AG10803 (cell line): ENCODE results near the gene C5.
A peak's percentile ranks its signal among the peaks of the same experiment; 100 is the strongest.

Source experiments
- DNase-seq: peaks from one replicate; pipeline ENCODE4 v3.0.0; 2010; ENCODE audit warnings: low read depth
- H3K4me3 ChIP-seq: 2 replicates; pipeline ENCODE4 v1.5.1; 2011; ENCODE audit warnings: mild to moderate bottlenecking, low read length, control low read depth
- TF ChIP-seq, protein P1 (sequence below): conservative IDR thresholded peaks from 2 replicates; pipeline ENCODE4 v1.5.1; 2011; ENCODE audit warnings: mild to moderate bottlenecking, low read length, control low read depth, inconsistent platforms

C5 gene

DNA sequence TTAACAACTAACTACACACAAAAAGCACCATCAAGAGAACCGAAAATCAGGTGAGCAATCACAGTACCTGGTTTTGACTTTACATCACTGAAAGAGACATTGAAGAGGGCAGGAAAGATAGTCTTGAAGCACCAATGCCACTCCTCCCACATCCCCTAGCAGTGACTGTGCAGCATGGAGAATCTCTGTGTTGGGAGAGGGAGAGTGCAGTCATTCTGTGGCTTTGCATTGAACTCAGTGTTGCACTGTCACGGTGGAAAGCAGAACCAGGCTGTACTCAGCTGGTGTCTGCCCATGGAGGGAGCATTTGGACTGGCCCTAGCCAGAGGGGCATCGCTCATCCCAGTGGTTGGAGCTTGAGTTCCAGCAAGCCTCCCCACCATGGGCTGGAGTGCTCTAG lies 40.4 kb downstream of the C5 start:
- TF ChIP-seq, protein P1, sequence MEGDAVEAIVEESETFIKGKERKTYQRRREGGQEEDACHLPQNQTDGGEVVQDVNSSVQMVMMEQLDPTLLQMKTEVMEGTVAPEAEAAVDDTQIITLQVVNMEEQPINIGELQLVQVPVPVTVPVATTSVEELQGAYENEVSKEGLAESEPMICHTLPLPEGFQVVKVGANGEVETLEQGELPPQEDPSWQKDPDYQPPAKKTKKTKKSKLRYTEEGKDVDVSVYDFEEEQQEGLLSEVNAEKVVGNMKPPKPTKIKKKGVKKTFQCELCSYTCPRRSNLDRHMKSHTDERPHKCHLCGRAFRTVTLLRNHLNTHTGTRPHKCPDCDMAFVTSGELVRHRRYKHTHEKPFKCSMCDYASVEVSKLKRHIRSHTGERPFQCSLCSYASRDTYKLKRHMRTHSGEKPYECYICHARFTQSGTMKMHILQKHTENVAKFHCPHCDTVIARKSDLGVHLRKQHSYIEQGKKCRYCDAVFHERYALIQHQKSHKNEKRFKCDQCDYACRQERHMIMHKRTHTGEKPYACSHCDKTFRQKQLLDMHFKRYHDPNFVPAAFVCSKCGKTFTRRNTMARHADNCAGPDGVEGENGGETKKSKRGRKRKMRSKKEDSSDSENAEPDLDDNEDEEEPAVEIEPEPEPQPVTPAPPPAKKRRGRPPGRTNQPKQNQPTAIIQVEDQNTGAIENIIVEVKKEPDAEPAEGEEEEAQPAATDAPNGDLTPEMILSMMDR: no peak
- H3K4me3 ChIP-seq: no peak overlapping the region
- no peak for DNase-seq

DNA sequence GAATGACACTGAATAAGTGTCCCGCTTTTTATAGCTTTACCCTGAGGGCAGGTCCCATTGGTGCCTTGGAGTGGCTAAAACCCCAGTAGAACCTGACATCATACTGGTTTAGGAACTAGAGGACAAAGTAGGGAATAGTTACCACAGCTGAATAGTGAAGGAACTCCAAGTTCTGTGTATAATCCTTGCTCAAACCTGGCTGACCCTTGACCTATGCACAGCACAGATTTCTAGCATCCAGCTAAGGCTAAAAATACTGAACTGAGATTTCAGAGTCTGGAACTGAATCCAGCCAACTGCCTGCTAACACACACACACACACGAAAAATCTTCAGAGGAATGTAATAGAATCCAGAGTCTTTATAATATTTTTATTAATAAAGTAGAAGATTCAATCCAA lies 50.8 kb downstream of the C5 start:
- DNase-seq: no peak
- H3K4me3 ChIP-seq: no peak overlapping the region
- TF ChIP-seq, protein P1: no peak

DNA sequence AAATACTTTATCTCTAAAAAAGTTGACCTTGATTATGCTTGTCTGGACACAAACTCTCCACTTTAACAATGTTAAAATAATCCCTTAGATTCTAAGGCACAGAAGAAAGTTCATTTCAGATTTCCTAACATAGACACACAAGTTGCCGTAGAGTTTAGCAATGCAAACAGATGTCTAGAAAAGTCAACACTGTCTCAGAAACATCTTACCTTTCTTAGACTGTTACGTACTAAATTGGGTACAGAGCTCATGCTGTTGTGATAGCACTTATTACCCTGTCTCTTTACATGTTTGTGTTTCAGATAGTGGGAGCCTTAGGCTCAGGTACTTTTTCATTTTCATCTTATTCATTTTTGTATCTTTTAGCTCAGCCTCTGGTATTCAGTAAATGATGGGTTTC lies 52.0 kb downstream of the C5 start:
- TF ChIP-seq, protein P1: no peak
- no peak for DNase-seq
- H3K4me3 ChIP-seq: no peak overlapping the region

DNA sequence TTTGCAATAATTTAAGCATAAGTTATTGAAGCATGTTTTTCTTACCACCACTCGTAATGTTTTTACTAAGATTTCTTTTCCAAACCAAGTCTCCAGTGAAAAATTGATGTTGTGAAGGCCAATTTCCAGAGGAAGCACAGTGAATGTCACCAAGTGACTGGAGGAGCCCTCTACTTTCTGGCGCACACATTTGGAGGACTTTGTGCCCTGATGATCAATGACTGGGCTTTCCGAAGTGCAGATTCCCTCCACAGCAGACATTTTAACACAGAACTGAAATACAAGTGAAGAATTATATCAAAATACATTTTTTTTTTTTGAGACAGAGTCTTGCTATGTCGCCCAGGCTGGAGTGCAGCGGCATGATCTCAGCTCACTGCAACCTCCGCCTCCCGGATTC lies 52.6 kb downstream of the C5 start:
- DNase-seq: no peak
- TF ChIP-seq, protein P1: no peak
- H3K4me3 ChIP-seq: no peak overlapping the region

DNA sequence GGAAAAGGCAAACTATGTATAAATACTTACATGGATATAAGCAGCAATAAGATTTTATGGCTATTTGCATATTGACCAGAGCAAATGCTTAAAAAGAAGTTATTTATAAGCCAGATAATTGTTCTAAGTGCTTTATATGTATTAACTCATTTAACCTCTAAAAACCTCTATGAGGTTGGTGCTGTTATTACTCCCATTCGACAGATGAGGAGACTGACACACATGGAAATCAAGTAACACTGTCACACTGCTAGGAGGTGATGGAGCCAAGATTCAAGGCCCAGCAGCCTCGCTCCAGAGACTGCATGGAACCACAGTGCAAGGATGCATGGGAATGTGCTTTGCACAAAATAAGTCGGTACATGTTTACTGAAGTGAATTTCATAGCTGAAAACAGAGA lies 53.7 kb downstream of the C5 start:
- no peak for DNase-seq
- TF ChIP-seq, protein P1: no peak
- H3K4me3 ChIP-seq: no peak overlapping the region

DNA sequence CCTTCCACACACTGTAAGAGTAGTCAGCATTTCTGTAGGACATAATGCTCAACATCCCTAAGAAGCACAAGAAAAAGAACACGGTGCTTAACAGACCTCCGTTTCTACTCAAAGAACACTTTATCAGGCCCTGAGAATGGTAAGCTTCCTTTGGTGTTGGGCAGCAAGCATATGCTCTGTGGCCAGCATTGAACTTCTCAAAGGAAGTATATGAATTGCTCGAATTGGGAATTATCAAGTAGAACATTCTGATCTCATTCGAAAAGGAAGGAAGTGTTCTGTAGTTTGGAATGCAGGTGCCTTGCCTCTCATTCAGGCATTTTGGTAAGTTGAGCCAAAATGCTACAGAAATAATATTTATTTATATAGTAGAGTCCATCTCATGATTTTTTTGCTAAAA lies 61.0 kb downstream of the C5 start:
- H3K4me3 ChIP-seq: no peak overlapping the region
- no peak for DNase-seq
- TF ChIP-seq, protein P1: no peak

DNA sequence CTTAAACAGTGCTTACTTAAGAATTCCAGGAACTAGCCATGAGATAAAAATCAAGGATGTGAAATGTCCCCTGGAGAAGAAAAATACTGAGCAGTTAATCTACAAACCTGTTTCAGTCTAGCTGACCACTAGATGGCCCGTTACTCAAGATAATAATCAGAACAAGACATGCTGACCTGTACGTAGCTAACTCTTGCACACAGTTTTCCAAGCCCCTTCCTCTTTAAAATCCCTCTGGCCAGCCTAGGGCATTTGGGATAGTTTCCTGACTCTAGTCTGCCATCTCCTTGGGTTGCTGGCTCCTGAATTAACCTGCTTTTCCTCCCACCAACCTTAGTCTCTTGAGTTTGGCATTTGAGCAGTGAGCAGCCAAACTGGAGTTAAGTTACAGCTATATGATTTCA lies 64.3 kb downstream of the C5 start:
- H3K4me3 ChIP-seq: no peak overlapping the region
- DNase-seq: peak; percentile 77
- TF ChIP-seq, protein P1: peak; percentile 76
